Smooth muscle cell of the brain vasculature (primary cell): ENCODE measurements around the gene THEM4.
"Not testable (repeated sequence)": the region's sequence is repeated elsewhere in the genome, so short reads cannot be mapped to it uniquely, and the experiment has no call there.

Source experiments
- DNase-seq: peaks from one replicate; pipeline ENCODE4 v3.0.0-alpha.2; 2012; ENCODE audit warnings: low read depth, low spot score

Gene THEM4

GRCh38 chr1:151893176-151893924, 16.0 kb downstream of the THEM4 start:
- no peak for DNase-seq

- no peak for DNase-seq
Measured at GRCh38 chr1:151892190-151892589, 17.1 kb downstream of the THEM4 start.

GRCh38 chr1:151891512-151891911, 17.8 kb downstream of the THEM4 start:
- no peak for DNase-seq

- DNase-seq: no peak
Measured at GRCh38 chr1:151888972-151889570, 20.2 kb downstream of the THEM4 start.

GRCh38 chr1:151887028-151887427, 22.3 kb downstream of the THEM4 start:
- DNase-seq: no peak

GRCh38 chr1:151885479-151885878, 23.8 kb downstream of the THEM4 start:
- no peak for DNase-seq

- not testable (repeated sequence) for DNase-seq
Measured at GRCh38 chr1:151884879-151885278, 24.4 kb downstream of the THEM4 start.

GRCh38 chr1:151884445-151884844, 24.9 kb downstream of the THEM4 start:
- not testable (repeated sequence) for DNase-seq

- DNase-seq: not testable (repeated sequence)
Measured at GRCh38 chr1:151883898-151884297, 25.4 kb downstream of the THEM4 start.

- DNase-seq: not testable (repeated sequence)
Measured at GRCh38 chr1:151882918-151883317, 26.4 kb downstream of the THEM4 start.

- DNase-seq: no peak
Measured at GRCh38 chr1:151882466-151882865, 26.8 kb downstream of the THEM4 start.

- DNase-seq: no peak
Measured at GRCh38 chr1:151881479-151881878, 27.8 kb downstream of the THEM4 start.

GRCh38 chr1:151875419-151876097, 33.8 kb downstream of the THEM4 start:
- DNase-seq: no peak

GRCh38 chr1:151872776-151873175, 36.5 kb downstream of the THEM4 start:
- not testable (repeated sequence) for DNase-seq

- no peak for DNase-seq
Measured at GRCh38 chr1:151871284-151872030, 37.9 kb downstream of the THEM4 start.

- no peak for DNase-seq
Measured at GRCh38 chr1:151868486-151868885, 40.8 kb downstream of the THEM4 start.

GRCh38 chr1:151867765-151868411, 41.4 kb downstream of the THEM4 start:
- no peak for DNase-seq

- no peak for DNase-seq
Measured at GRCh38 chr1:151867321-151867720, 42.0 kb downstream of the THEM4 start.

GRCh38 chr1:151864411-151864810, 44.9 kb downstream of the THEM4 start:
- no peak for DNase-seq

- DNase-seq: no peak
Measured at GRCh38 chr1:151862604-151863003, 46.7 kb downstream of the THEM4 start.

GRCh38 chr1:151860504-151861187, 48.7 kb downstream of the THEM4 start:
- no peak for DNase-seq
